ENCODE measurements around the gene PKIB.

- TF ChIP-seq CTCF (IDR thresholded peaks at IDR 0.05 in 2 of 3, conservative IDR thresholded peaks at IDR 0.05 in 1 of 3; ENCODE audit: control insufficient read depth in 2 of 3, extremely low read depth in 1 of 3, insufficient read depth in 1 of 3, low read depth in 3 of 3, low read length in 3 of 3) (no peak), NR2C2 (IDR thresholded peaks at IDR 0.05; ENCODE audit: borderline replicate concordance, control insufficient read depth, insufficient read length, low read depth) (no peak), POLR2AphosphoS5 (IDR thresholded peaks at IDR 0.05; ENCODE audit: low read length) (no peak), NRF1 (conservative IDR thresholded peaks at IDR 0.05; ENCODE audit: low read depth, low read length) (no peak), POLR2A (IDR thresholded peaks at IDR 0.05; ENCODE audit: low read depth, low read length) (no peak), ZNF274 (IDR thresholded peaks at IDR 0.05; ENCODE audit: insufficient read depth, insufficient read length) (no peak), BRCA1 (IDR thresholded peaks at IDR 0.05; ENCODE audit: low read depth, low read length) (no peak), FOXM1 (IDR thresholded peaks at IDR 0.05; ENCODE audit: low read depth, low read length) (no peak), SRF (IDR thresholded peaks at IDR 0.05; ENCODE audit: low read depth in 2 of 2, low read length in 2 of 2) (no peak), CHD4 (IDR thresholded peaks at IDR 0.05) (no peak)
- TF ChIP-seq, protein P1, sequence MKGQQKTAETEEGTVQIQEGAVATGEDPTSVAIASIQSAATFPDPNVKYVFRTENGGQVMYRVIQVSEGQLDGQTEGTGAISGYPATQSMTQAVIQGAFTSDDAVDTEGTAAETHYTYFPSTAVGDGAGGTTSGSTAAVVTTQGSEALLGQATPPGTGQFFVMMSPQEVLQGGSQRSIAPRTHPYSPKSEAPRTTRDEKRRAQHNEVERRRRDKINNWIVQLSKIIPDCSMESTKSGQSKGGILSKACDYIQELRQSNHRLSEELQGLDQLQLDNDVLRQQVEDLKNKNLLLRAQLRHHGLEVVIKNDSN (IDR thresholded peaks at IDR 0.05; ENCODE audit: borderline replicate concordance, extremely low read length, insufficient read depth, low read depth, low read length) = no peak
- TF ChIP-seq, protein P2, sequence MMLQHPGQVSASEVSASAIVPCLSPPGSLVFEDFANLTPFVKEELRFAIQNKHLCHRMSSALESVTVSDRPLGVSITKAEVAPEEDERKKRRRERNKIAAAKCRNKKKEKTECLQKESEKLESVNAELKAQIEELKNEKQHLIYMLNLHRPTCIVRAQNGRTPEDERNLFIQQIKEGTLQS (IDR thresholded peaks at IDR 0.05; ENCODE audit: borderline replicate concordance, extremely low read depth, low read depth, low read length) = no peak
- TF ChIP-seq, protein P3, sequence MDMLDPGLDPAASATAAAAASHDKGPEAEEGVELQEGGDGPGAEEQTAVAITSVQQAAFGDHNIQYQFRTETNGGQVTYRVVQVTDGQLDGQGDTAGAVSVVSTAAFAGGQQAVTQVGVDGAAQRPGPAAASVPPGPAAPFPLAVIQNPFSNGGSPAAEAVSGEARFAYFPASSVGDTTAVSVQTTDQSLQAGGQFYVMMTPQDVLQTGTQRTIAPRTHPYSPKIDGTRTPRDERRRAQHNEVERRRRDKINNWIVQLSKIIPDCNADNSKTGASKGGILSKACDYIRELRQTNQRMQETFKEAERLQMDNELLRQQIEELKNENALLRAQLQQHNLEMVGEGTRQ (IDR thresholded peaks at IDR 0.05; ENCODE audit: borderline replicate concordance, low read depth, low read length) = no peak
Measured at GRCh38 chr6:122660296-122660695, 50.1 kb downstream of the PKIB start.

All from GM12878 (cell line).